ENCODE measurements around the gene TMEM214.

Gene TMEM214

DNA sequence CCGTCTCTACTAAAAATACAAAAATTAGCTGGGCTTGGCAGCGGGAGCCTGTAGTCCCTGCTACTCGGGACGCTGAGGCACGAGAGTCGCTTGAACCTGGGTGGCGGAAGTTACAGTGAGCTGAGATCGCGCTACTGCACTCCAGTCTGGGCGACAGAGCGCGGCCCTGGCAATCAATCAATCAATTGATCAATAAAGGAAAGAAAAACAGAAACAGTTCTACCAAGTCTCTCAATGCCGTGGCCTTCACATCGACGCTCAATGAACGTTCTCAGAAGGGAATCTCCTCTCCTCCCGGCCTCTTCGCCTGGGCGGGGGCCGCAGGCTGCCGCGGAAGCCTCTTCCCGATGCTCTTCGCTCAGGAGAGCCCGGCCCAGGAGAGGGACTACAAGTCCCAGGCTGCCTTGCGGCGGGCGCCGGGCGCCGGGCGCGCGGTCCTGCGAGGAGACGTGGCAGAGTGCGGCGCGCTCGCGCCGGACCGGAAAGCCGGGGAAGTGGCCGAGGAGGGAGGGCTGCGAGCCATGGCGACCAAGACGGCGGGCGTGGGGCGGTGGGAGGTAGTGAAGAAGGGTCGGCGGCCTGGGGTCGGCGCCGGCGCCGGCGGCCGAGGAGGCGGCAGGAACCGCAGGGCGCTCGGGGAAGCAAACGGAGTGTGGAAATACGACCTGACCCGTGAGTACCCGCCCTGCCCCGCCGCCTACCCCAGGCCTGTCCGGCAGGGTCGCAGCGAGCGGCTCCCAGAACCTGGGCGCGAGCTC lies at the start of gene TMEM214:
TSS of gene TMEM214 (plus strand) at position 471 of the 758 bp plus-strand sequence. CDS start at position 522, 51 bp downstream.
- in situ Hi-C loops (cut with MboI; ENCODE audit: low sequenced_read_pairs): no loop called here

GRCh38 chr2:26983746-26984145 lies 49.0 kb upstream of the TMEM214 start:
- in situ Hi-C loops (cut with MboI; ENCODE audit: low sequenced_read_pairs): no loop called here

DNA sequence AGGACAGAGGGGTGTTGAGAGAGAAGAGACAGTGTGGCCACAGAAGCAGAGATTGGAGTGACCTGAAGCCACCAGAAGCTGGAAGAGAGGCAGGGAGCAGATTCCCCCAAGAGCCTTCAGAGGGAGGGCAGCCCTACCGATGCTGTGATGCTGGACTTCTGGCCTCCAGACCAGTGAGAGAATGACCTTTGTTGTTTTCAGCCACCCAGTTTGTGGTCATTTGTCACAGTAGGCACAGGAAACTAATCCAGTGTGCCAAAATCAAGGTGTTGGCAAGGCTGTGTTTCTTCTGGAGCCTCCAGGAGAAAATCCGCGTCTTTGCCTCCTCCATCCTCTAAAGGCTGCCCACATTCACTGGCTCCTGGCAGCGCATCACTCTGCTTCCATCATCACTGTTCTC lies 47.0 kb upstream of the TMEM214 start:
- in situ Hi-C loops (cut with MboI; ENCODE audit: low sequenced_read_pairs): no loop called here

DNA sequence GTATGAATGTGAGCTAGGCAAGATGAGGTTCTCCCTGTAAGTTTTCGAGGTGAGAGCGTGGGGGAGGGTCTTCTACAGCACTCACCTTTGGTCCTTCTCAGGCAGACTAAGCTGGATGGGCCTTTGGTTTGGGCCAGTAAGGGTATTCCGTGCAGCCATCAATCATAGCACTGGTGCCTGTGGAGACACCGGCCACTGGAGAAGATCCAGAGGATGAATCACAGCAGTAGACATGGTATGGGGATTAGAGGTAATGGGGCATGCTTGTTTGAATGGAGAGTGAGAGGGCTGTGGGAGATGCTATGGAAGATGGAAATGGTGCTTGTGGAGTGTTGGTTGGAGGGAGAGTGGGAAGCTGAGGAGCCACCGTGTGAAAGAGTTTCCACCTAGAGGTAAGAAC lies 46.2 kb upstream of the TMEM214 start:
- in situ Hi-C loops (cut with MboI; ENCODE audit: low sequenced_read_pairs): no loop called here

DNA sequence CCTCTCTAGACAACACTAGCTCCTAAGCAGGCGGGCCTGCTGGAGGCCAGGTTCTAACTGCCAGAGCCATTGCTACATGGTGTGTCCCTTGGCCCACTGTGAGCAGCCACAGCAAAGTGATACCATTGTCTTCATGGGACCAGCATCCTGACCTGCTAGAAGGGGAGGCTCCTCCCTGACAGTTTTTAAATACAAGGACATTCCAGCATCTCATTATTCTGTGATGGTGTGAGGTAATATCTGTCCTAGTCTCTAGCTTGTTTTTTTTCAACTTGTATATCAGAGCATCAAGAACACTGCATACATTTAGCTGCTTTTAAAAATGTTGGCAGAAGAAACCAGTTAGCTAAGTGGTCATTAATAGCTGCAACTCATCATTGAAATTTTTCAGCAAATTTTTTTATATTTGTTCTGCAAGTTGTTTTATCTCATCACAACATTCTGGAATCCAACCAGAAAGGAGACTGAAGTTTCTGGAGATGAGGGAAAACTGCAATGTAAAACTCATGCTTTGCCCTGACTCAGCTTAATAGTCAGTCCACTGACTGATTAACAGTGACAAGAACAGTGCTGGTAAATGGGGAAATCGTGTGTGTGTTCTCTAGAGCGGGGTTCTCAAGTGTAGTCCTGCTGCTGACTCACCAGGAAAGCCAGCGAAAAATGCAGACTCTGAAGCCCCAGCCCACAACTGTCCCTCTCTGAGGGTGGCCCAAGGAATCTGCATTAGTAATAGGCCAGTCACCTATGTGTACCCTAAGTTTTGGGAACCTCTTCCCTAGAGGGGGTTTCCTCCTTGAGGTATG lies 44.5 kb upstream of the TMEM214 start:
- in situ Hi-C loops (cut with MboI; ENCODE audit: low sequenced_read_pairs): no loop called here

DNA sequence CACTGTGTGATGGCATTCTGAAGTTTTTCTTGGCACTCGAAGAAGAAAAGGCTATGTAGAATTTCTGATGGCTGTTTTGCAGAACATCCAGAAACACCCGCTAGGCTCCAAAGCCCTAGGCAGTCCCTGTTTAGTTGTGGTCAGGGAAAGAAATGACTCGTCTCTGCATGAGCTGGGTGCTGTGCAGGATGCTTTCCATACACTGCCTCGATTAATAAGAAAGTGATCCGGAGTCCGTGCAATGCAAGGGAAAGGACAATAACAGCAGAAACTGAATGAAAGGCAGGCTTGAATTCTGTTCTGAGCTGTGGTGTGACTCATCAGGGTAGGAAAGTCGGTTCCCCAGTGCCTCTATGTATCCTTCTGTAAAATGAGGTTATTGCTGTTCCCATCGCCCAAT lies 43.6 kb upstream of the TMEM214 start:
- in situ Hi-C loops (cut with MboI; ENCODE audit: low sequenced_read_pairs): no loop called here

GRCh38 chr2:26991717-26992116 lies 41.0 kb upstream of the TMEM214 start:
- in situ Hi-C loops (cut with MboI; ENCODE audit: low sequenced_read_pairs): no loop called here

GRCh38 chr2:26993768-26994167 lies 39.0 kb upstream of the TMEM214 start:
- in situ Hi-C loops (cut with MboI; ENCODE audit: low sequenced_read_pairs): no loop called here

DNA sequence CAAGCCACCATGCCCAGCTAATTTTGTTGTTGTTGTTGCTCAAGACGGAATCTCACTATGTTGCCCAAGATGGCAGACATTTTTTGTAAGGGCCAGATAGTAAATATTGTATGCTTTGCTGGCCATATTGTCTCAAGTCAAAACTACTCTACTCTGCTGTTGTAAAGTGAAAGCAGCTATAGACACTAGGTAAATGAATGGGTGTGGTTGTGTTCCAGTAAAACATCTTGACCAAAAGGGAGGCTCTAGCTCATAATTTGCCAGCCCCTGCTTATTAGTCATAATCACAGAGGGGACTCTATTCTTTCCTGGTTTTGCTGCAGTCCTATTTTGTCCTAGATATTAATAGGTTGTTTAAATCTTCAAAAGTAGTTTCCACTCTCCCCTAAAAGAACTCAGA lies 37.8 kb upstream of the TMEM214 start:
- in situ Hi-C loops (cut with MboI; ENCODE audit: low sequenced_read_pairs): no loop called here

DNA sequence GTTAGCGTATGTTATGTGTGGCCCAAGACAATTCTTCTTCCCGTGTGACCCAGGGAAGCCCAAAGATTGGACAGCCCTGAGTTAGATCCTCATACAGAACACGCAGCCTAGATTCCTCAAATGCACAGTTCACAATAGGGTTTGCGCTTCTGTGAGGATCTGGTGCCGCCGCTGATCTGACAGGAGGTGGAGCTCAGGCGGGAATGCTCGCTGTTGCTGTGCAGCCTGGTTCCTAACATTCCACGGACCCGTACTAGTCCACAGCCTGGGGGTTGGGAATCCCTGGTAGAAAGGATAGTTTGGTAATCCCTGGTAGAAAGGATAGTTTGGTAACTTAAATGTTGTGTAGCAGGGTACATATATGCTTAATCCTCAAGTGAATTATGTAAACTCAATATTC lies 35.4 kb upstream of the TMEM214 start:
- in situ Hi-C loops (cut with MboI; ENCODE audit: low sequenced_read_pairs): no loop called here

DNA sequence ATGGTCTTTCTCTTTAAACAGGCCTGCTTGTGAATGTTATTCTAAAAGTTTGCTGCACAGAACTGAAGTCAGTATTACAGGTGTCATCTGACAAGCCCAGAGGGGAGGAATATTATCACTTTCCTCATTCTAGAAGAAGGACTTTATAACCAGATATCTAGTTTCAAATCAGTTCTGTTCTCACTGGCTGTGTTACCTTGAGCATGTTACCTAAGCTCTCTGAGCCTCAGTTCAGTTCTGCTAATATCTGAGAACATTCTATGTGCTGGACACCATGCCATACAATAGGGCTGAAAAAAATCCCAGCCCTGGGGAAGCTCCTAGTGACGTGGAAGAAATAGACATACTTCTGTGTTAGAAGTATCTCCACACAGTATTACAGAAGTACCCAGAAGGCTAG lies 34.4 kb upstream of the TMEM214 start:
- in situ Hi-C loops (cut with MboI; ENCODE audit: low sequenced_read_pairs): no loop called here

DNA sequence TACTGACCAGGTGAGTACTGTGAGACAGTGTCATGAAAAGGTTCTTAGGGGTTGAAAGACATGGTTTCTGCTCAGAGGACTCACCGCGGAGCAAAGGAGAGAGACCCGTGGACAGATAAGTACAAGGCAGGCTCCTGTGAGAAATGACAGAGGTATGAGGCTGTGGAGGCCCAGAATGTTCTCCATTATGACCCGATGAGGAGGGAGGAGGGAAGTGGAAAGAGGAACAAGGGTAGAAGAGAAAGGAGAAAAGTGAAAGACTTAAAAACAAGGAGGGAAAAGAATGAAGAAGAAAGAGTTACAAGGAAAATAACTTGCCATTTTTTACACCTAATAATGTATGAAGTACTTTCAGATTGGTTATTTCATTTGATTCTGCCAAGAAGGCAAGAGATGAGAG lies 32.5 kb upstream of the TMEM214 start:
- in situ Hi-C loops (cut with MboI; ENCODE audit: low sequenced_read_pairs): no loop called here

DNA sequence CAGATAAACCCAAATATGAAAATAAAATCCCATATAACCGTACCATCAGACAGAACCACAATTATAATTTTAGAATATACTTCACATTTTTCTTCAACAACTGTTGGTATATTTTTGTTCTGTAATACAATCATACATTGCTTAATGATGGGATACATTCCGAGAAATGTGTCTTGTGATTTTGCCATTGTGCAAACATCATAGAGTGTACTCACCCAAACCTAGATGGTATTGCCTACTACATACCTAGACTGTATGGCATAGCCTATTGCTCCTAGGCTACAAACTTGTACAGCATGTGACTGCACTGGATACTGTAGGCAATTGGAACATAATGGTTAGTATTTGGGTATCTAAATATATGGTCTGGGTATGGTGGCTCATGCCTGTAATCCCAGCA lies 31.8 kb upstream of the TMEM214 start:
- in situ Hi-C loops (cut with MboI; ENCODE audit: low sequenced_read_pairs): no loop called here

GRCh38 chr2:27001950-27002349 lies 30.8 kb upstream of the TMEM214 start:
- in situ Hi-C loops (cut with MboI; ENCODE audit: low sequenced_read_pairs): no loop called here

DNA sequence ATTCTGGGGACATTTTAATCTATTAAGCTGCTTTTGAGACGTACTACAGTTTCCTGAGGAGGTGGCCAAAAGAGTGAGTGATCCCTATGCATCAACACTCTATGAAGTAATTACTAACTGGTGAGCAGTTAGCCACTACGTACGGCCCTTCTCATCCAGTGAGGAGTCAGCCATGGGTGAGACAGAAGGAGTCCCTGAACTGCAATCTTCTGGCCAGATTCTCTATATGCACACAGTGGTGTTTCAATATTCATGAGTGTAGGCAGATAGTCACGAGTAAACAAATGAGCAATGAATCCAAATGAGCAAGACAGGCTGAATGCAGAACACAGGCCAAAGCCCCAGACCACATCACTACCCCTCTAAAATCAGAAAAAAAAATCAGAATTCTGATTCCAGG lies 29.8 kb upstream of the TMEM214 start:
- in situ Hi-C loops (cut with MboI; ENCODE audit: low sequenced_read_pairs): no loop called here

GRCh38 chr2:27003857-27004256 lies 28.9 kb upstream of the TMEM214 start:
- in situ Hi-C loops (cut with MboI; ENCODE audit: low sequenced_read_pairs): no loop called here

- in situ Hi-C loops (cut with MboI; ENCODE audit: low sequenced_read_pairs): no loop called here
Observed at GRCh38 chr2:27006602-27007415, 26.0 kb upstream of the TMEM214 start.

GRCh38 chr2:27007416-27008374 lies 25.1 kb upstream of the TMEM214 start:
- in situ Hi-C loops (cut with MboI; ENCODE audit: low sequenced_read_pairs): no loop called here

GRCh38 chr2:27008678-27009077 lies 24.1 kb upstream of the TMEM214 start:
- in situ Hi-C loops (cut with MboI; ENCODE audit: low sequenced_read_pairs): no loop called here

- in situ Hi-C loops (cut with MboI; ENCODE audit: low sequenced_read_pairs): no loop called here
Observed at GRCh38 chr2:27009083-27009482, 23.7 kb upstream of the TMEM214 start.
